DMS 273 (cell line): Measurements from ENCODE around the gene NPY1R.

ENCODE experiments used
- DNase-seq: peaks from one replicate; lab custom pipeline; 2025; ENCODE audit not compliant: unreplicated experiment; lab: John Stamatoyannopoulos, UW

The NPY1R gene

GRCh38 chr4:163280703-163281519, 51.5 kb downstream of the NPY1R start:
- DNase-seq: no peak

DNA sequence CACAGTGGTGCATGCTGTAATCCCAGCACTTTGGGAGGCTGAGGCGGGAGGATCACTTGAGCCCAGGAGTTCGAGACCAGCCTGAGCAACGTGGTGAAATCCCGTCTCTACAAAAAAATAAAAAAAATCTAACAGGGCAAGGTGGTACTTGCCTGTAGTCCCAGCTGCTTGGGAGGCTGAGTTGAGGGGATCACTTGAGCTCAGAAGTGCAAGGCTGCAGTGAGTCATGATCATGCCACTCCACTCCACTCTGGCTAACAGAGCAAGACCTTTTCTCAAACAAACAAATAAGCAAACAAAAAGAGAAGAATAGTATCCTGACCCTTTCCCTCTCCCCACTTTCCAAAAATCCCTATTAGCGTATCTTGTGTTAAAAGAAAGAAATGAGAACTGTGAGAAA, 52.7 kb downstream of the NPY1R start:
- no peak for DNase-seq

GRCh38 chr4:163274861-163275260, 57.5 kb downstream of the NPY1R start:
- DNase-seq: no peak
